H1 (cell line): ENCODE results near the gene HMG20A. TPM values are rescaled to one million over a fixed set of nuclear protein-coding genes. Genes with fewer than 3 reads are reported as not detected.

Source experiments
- CTCF ChIA-PET: fragments of 300-600 bp; sonication (Branson Sonifier 250); formaldehyde crosslinking; loops from one replicate; lab custom pipeline; 2021; ENCODE audit not compliant: partially characterized antibody; lab: Charles Lee
- POLR2A ChIA-PET: fragments of 300-600 bp; sonication (Branson Sonifier 250); formaldehyde crosslinking; loops from one replicate; lab custom pipeline; 2021; ENCODE audit warnings: inconsistent platforms; ENCODE audit not compliant: partially characterized antibody; lab: Charles Lee
- DNase-seq, 2 experiments: peaks; one replicate each; pipeline versions ENCODE4 v3.0.0 to v3.0.0-alpha.2; 2010 to 2022; ENCODE audit warnings: low spot score in 2 of 2, low read depth in 1 of 2, mixed read lengths in 1 of 2
- FAIRE-seq: peaks from 2 replicates; lab custom pipeline; 2011; peaks lifted over from hg19 to GRCh38; lab: Jason Lieb, UNC
- H2AFZ ChIP-seq: 2 replicates; pipeline ENCODE4 v1.8.1; 2012; ENCODE audit warnings: low read length, inconsistent platforms
- H2AK5ac ChIP-seq: 2 replicates; pipeline ENCODE4 v1.6.1; 2013; ENCODE audit warnings: low read depth, low read length
- H2BK120ac ChIP-seq: replicated peaks from 2 replicates; pipeline ENCODE3; 2013; ENCODE audit warnings: low read depth, low read length, inconsistent platforms
- H2BK12ac ChIP-seq: 2 replicates; pipeline ENCODE4 v1.6.1; 2013; ENCODE audit warnings: low read depth, low read length
- H2BK15ac ChIP-seq: 2 replicates; pipeline ENCODE4 v1.6.1; 2013; ENCODE audit warnings: low read length
- H2BK20ac ChIP-seq: 2 replicates; pipeline ENCODE4 v1.6.1; 2013; ENCODE audit warnings: low read length
- H2BK5ac ChIP-seq: 2 replicates; pipeline ENCODE4 v1.6.1; 2013; ENCODE audit warnings: low read depth, low read length
- H3K14ac ChIP-seq: 2 replicates; pipeline ENCODE4 v1.6.1; 2013; ENCODE audit warnings: inconsistent platforms; ENCODE audit not compliant: insufficient read length
- H3K18ac ChIP-seq: 2 replicates; pipeline ENCODE4 v1.6.1; 2013; ENCODE audit warnings: low read length; ENCODE audit errors: extremely low read depth
- H3K23ac ChIP-seq: 2 replicates; pipeline ENCODE4 v1.6.1; 2013; ENCODE audit warnings: inconsistent platforms; ENCODE audit not compliant: insufficient read length
- H3K23me2 ChIP-seq: 2 replicates; pipeline ENCODE4 v1.6.1; 2013; ENCODE audit warnings: low read depth, low read length
- H3K27ac ChIP-seq: 2 replicates; pipeline ENCODE4 v1.6.1; 2011; ENCODE audit warnings: low read depth, low read length, inconsistent platforms
- H3K27me3 ChIP-seq, 4 experiments: replicated peaks in 1 of 4; 1 replicate in 1 of 4; 2 replicates in 3 of 4; pipeline versions ENCODE4 v1.6.1 to v1.8.1; 2011 to 2013; ENCODE audit warnings: low read length in 3 of 4, mild to moderate bottlenecking in 3 of 4, inconsistent platforms in 2 of 4, mixed read lengths in 2 of 4, moderate library complexity in 1 of 4; ENCODE audit not compliant: control insufficient read depth in 3 of 4, insufficient read depth in 3 of 4; ENCODE audit errors: extremely low read depth in 1 of 4
- H3K36me3 ChIP-seq, 4 experiments: 2 replicates each; pipeline versions ENCODE4 v1.6.1 to v1.8.1; 2011 to 2013; ENCODE audit warnings: mild to moderate bottlenecking in 4 of 4, low read length in 3 of 4, moderate library complexity in 2 of 4, control low read depth in 1 of 4, inconsistent platforms in 1 of 4; ENCODE audit not compliant: insufficient read depth in 4 of 4, control insufficient read depth in 2 of 4
- H3K4ac ChIP-seq: replicated peaks from 2 replicates; pipeline ENCODE3; 2013; ENCODE audit warnings: low read length, low read depth, mixed read lengths, inconsistent platforms; ENCODE audit not compliant: insufficient read length
- H3K4me1 ChIP-seq, 4 experiments: replicated peaks in 1 of 4; 1 replicate in 1 of 4; 2 replicates in 3 of 4; pipeline versions ENCODE4 v1.6.1 to v1.8.1; 2011 to 2013; ENCODE audit warnings: low read length in 3 of 4, inconsistent platforms in 2 of 4, mixed read lengths in 1 of 4; ENCODE audit not compliant: insufficient read depth in 4 of 4, control insufficient read depth in 3 of 4
- H3K4me2 ChIP-seq, 2 experiments: 2 replicates each; pipeline versions ENCODE4 v1.6.1 to v1.8.1; 2011 to 2013; ENCODE audit warnings: low read depth in 2 of 2, low read length in 2 of 2, control low read depth in 1 of 2, inconsistent platforms in 1 of 2, mild to moderate bottlenecking in 1 of 2; ENCODE audit not compliant: insufficient read depth in 1 of 2
- H3K4me3 ChIP-seq, 4 experiments: fragments of 200-600, 300-600 bp in 1 of 4; sonication (generic), shearing (Covaris generic), sonication (Bioruptor Twin) in 1 of 4; 2 replicates each; pipeline versions ENCODE4 v1.5.1 to v1.8.1; 2011 to 2016; ENCODE audit warnings: low read length in 4 of 4, low read depth in 3 of 4, control low read depth in 2 of 4, inconsistent platforms in 2 of 4, mild to moderate bottlenecking in 2 of 4, mixed read lengths in 1 of 4, moderate library complexity in 1 of 4; ENCODE audit not compliant: insufficient read depth in 2 of 4; ENCODE audit errors: extremely low read depth in 1 of 4
- H3K56ac ChIP-seq: replicated peaks from 2 replicates; pipeline ENCODE3; 2013; ENCODE audit warnings: low read depth, mild to moderate bottlenecking, mixed read lengths, low read length, inconsistent platforms; ENCODE audit not compliant: insufficient read length
- H3K79me1 ChIP-seq: 2 replicates; pipeline ENCODE4 v1.6.1; 2013; ENCODE audit warnings: low read depth, low read length, control low read depth
- H3K79me2 ChIP-seq, 2 experiments: 2 replicates each; pipeline versions ENCODE4 v1.6.1 to v1.8.1; 2012 to 2013; ENCODE audit warnings: low read length in 2 of 2, mild to moderate bottlenecking in 2 of 2, inconsistent platforms in 1 of 2; ENCODE audit not compliant: insufficient read depth in 2 of 2, control insufficient read depth in 1 of 2
- H3K9ac ChIP-seq, 4 experiments: replicated peaks in 1 of 4; 1 replicate in 1 of 4; 2 replicates in 3 of 4; pipeline versions ENCODE4 v1.6.1 to v1.8.1; 2011 to 2013; ENCODE audit warnings: low read depth in 3 of 4, low read length in 3 of 4, control low read depth in 2 of 4, mild to moderate bottlenecking in 2 of 4, moderate library complexity in 2 of 4, inconsistent platforms in 1 of 4; ENCODE audit errors: extremely low read depth in 1 of 4
- H3K9me3 ChIP-seq, 2 experiments: 2 replicates each; pipeline versions ENCODE4 v1.6.1 to v1.8.1; 2012 to 2013; ENCODE audit warnings: mild to moderate bottlenecking in 2 of 2, moderate library complexity in 2 of 2, control low read depth in 1 of 2, inconsistent platforms in 1 of 2, low read depth in 1 of 2, low read length in 1 of 2, mixed read lengths in 1 of 2; ENCODE audit not compliant: insufficient read depth in 2 of 2
- H4K20me1 ChIP-seq, 2 experiments: replicated peaks in 1 of 2; 2 replicates each; pipeline versions ENCODE3 to v1.8.1; 2011 to 2013; ENCODE audit warnings: inconsistent platforms in 2 of 2, low read length in 2 of 2, mild to moderate bottlenecking in 1 of 2; ENCODE audit not compliant: insufficient read depth in 2 of 2, control insufficient read depth in 1 of 2
- H4K5ac ChIP-seq: 2 replicates; pipeline ENCODE4 v1.6.1; 2013; ENCODE audit warnings: low read length, low read depth, mixed read lengths, inconsistent platforms; ENCODE audit not compliant: insufficient read length
- H4K8ac ChIP-seq: 2 replicates; pipeline ENCODE4 v1.8.0; 2013; ENCODE audit warnings: mild to moderate bottlenecking, moderate library complexity, low read length, inconsistent platforms; ENCODE audit not compliant: insufficient read depth; ENCODE audit errors: extremely low read depth
- H4K91ac ChIP-seq: replicated peaks from 2 replicates; pipeline ENCODE3; 2013; ENCODE audit warnings: low read length, mixed read lengths, inconsistent platforms; ENCODE audit not compliant: insufficient read length
- HDAC6 ChIP-seq: IDR thresholded peaks from one replicate; pipeline ENCODE4 v1.7.1; 2012; ENCODE audit warnings: low read depth, mild to moderate bottlenecking, inconsistent platforms, low read length, moderate library complexity
- POLR2A ChIP-seq, 2 experiments: IDR thresholded peaks; 1 replicate in 1 of 2; 2 replicates in 1 of 2; pipeline ENCODE4 v1.6.1; 2011; ENCODE audit warnings: low read depth in 2 of 2, low read length in 2 of 2, mild to moderate bottlenecking in 2 of 2; ENCODE audit errors: control extremely low read depth in 1 of 2
- POLR2AphosphoS5 ChIP-seq: IDR thresholded peaks from 2 replicates; pipeline ENCODE4 v1.6.1; 2011; ENCODE audit warnings: low read depth, low read length
- POU5F1 ChIP-seq: IDR thresholded peaks from 2 replicates; pipeline ENCODE4 v1.6.1; 2011; ENCODE audit warnings: low read depth, mild to moderate bottlenecking, low read length, moderate library complexity
- SIX5 ChIP-seq: IDR thresholded peaks from 2 replicates; pipeline ENCODE4 v1.6.1; 2011; ENCODE audit warnings: mild to moderate bottlenecking, low read depth, low read length
- TEAD4 ChIP-seq: IDR thresholded peaks from 2 replicates; pipeline ENCODE4 v1.6.1; 2012; ENCODE audit warnings: low read depth, low read length, inconsistent platforms, mixed read lengths
- ZNF274 ChIP-seq: IDR thresholded peaks from 2 replicates; pipeline ENCODE4 v1.7.0; 2012; ENCODE audit warnings: low read length, borderline replicate concordance; ENCODE audit errors: extremely low read depth
- WGBS, 2 experiments: shearing (Covaris generic) in 1 of 2; methylation state at CpG; one replicate each; pipeline versions ENCODE4 v1.1.6 to v1.1.7; 2013 to 2015; ENCODE audit warnings: low lambda C conversion rate in 2 of 2, mixed read lengths in 2 of 2, inconsistent platforms in 1 of 2, low coverage in 1 of 2, missing lambda C conversion rate in 1 of 2; ENCODE audit not compliant: insufficient replicate concordance in 2 of 2, insufficient coverage in 1 of 2, insufficient read length in 1 of 2; ENCODE audit errors: extremely low coverage in 1 of 2, missing lambda C conversion rate in 1 of 2; 5-methylcytosine and 5-hydroxymethylcytosine counted together
- polyA plus RNA-seq, 7 experiments: library from polyadenylated mRNA; depleted of rRNA in 3 of 7; stranded (reverse) in 5 of 7; unstranded in 2 of 7; fragments of >200 nt in 5 of 7; fragments of 200-250 nt in 2 of 7; gene quantifications; 1 replicate in 5 of 7; 2 replicates in 1 of 7; 4 replicates in 1 of 7; pipeline versions ENCODE4 v1.2.1 to v1.2.3, GENCODE V29; 2011 to 2013; ENCODE audit warnings: missing spikeins in 2 of 7, mixed read lengths in 2 of 7
- total RNA-seq: library from RNA; stranded (reverse); fragmentation: NEBNext Ultra II Directional; extraction: Animal tissue kit (Norgen Biotek cat#: 25700); gene quantifications from 2 replicates; pipeline ENCODE4 v1.2.1, GENCODE V29; 2021
- TF ChIP-seq, protein P1 (sequence below): IDR thresholded peaks from 2 replicates; pipeline ENCODE4 v1.6.1; 2012; ENCODE audit warnings: low read length, inconsistent platforms

Gene HMG20A
- total and polyA plus RNA-seq, 2 of the 8 experiments (the other 6 are each of a cell fraction or from before 2014, with no cell fraction given), result 52.1 to 59.7 TPM

DNA sequence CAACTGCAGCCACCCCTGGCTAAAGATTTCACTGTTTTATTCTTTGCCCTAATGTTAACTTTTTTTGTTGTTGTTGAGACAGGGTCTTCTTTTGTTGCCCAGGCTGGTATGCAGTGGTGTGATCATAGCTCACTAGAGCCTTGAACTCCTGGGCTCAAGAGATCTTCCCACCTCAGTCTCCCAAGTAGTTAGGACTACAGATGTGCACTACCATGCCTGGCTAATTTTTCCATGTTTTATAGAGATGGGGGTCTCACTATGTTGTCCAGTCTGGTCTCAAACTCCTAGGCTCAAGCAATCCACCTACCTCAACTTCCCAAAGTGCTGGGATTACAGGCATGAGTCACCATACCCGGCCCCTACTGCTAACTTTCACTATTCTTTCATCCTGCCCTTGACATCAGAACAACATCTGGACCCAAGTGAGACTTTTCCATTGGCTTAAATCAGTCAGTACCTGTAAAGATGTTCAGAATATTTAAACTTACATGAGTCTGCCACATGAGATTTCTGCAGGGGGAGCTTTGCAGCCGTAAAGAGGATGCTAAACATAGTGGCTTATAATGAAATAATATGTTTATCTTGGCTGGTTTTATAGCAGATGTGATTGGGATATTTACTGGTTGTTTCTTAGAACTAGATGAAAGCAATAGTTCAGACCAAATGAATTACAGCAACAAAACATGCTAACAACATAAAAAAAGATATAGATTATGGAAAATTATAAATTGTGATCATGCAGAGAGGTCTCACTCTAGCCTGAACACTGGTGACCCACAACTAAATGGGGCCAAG lies 73.6 kb downstream of the HMG20A start:
- H3K27me3 ChIP-seq, result no peaks in the 10 kb centered on the region
- FAIRE-seq (no peak), DNase-seq (no peak)
- H3K79me2 ChIP-seq, result no peaks in the 10 kb centered on the region
- H3K27ac ChIP-seq, result no peak overlapping the region
- H2BK12ac ChIP-seq, result no peak overlapping the region
- no peak overlapping the region for H2BK120ac ChIP-seq
- no peak overlapping the region for H3K18ac ChIP-seq
- no peak overlapping the region for H3K23ac ChIP-seq
- no peaks in the 10 kb centered on the region; a peak in 1 of 8 replicates for H3K36me3 ChIP-seq
- H3K4ac ChIP-seq, result no peak overlapping the region
- 91% methylated on average over 2 of the region's 2 CpGs; no CpG with 5 or more reads in 1 of the 2 experiments for WGBS, 2 experiments
- H3K9ac ChIP-seq, result no peak overlapping the region
- H3K56ac ChIP-seq, result no peak overlapping the region
- no peaks in the 10 kb centered on the region for H3K9me3 ChIP-seq
- no peak overlapping the region for H3K4me3 ChIP-seq
- H3K14ac ChIP-seq, result no peak overlapping the region
- H2AK5ac ChIP-seq, result no peak overlapping the region
- H4K8ac ChIP-seq, result no peak overlapping the region
- H2BK15ac ChIP-seq, result no peak overlapping the region
- peaks cover 2% of the 10 kb centered on the region; the same call in 1 of the 2 replicates for H3K23me2 ChIP-seq
- H4K91ac ChIP-seq, result no peak overlapping the region
- H2BK5ac ChIP-seq, result no peak overlapping the region
- no peak overlapping the region for H2AFZ ChIP-seq
- H3K4me1 ChIP-seq, result peaks cover 15 to 35% (median 20%) of the 10 kb centered on the region in 4 experiments
- H3K79me1 ChIP-seq, result no peaks in the 10 kb centered on the region
- H2BK20ac ChIP-seq, result no peak overlapping the region
- no peak overlapping the region for H4K5ac ChIP-seq
- H4K20me1 ChIP-seq, result no peaks in the 10 kb centered on the region
- TF ChIP-seq, protein P1, sequence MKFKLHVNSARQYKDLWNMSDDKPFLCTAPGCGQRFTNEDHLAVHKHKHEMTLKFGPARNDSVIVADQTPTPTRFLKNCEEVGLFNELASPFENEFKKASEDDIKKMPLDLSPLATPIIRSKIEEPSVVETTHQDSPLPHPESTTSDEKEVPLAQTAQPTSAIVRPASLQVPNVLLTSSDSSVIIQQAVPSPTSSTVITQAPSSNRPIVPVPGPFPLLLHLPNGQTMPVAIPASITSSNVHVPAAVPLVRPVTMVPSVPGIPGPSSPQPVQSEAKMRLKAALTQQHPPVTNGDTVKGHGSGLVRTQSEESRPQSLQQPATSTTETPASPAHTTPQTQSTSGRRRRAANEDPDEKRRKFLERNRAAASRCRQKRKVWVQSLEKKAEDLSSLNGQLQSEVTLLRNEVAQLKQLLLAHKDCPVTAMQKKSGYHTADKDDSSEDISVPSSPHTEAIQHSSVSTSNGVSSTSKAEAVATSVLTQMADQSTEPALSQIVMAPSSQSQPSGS, result no peak
- TF ChIP-seq ZNF274 (no peak), POU5F1 (no peak), POLR2AphosphoS5 (no peak), POLR2A (IDR thresholded peaks at IDR 0.05; ENCODE audit: control extremely low read depth in 1 of 2, low read depth in 2 of 2, low read length in 2 of 2) (no peak), SIX5 (no peak), HDAC6 (no peak), TEAD4 (no peak)
- no peak overlapping the region for H3K4me2 ChIP-seq
- ChIA-PET POLR2A (no interaction called here), CTCF (interaction anchor here (1.0 to 7.7 kb wide), 9 partner anchors 13 to 369 kb away, joined by 3 to 72 read pairs (median 4); no protein-coding TSS in a partner anchor)
